ENCODE results near the gene ENTR1. TPM values are rescaled to one million over a fixed set of nuclear protein-coding genes. Genes with fewer than 3 reads are reported as not detected.
A peak's percentile ranks its signal among the peaks of the same experiment; 100 is the strongest.

ENTR1 gene
- total and polyA plus RNA-seq, 2 of the 13 experiments (the other 11 are each of a cell fraction or from before 2014, with no cell fraction given): 70.1 to 76.4 TPM

- FAIRE-seq (no peak), ATAC-seq (peak; percentile 53), DNase-seq (ENCODE audit: low spot score) (no peak)
- no peaks in the 10 kb centered on the region for H3K9me3 ChIP-seq (ENCODE audit: low read length)
- H2AFZ ChIP-seq (ENCODE audit: low read length): no peak overlapping the region
- BruUV-seq (replicated peaks): no TSS peak
- H3K36me3 ChIP-seq (replicated peaks in 1 of 2; ENCODE audit: control insufficient read depth in 1 of 2, insufficient read depth in 2 of 2, low read length in 2 of 2): no peaks in the 10 kb centered on the region
- 3% methylated on average over 16 of the region's 17 CpGs for WGBS (ENCODE audit: low lambda C conversion rate)
- H3K79me2 ChIP-seq (ENCODE audit: insufficient read depth, low read length): no peaks in the 10 kb centered on the region
- intact Hi-C loops (cut with micrococcal nuclease; ENCODE audit: unreplicated experiment) (loop anchor here (1.0 kb wide), 1 partner anchor 9 kb away; no protein-coding TSS in a partner anchor), in situ Hi-C loops (cut with HindIII; ENCODE audit: extremely low pct_ligation_motif_present, low pct_unique_long_range_greater_than_20kb) (no loop called here)
- H3K27me3 ChIP-seq (ENCODE audit: control insufficient read depth in 1 of 2, insufficient read depth in 2 of 2, low read length in 2 of 2): peaks cover 0 to 9% of the 10 kb centered on the region in 2 experiments; a peak in 2 of 5 replicates
- peak overlapping the region; percentile 90 for H3K4me2 ChIP-seq (ENCODE audit: low read depth, low read length)
- CTCF ChIA-PET (ENCODE audit: low intra/inter-chr PET ratio, low total read pairs): no interaction called here
- H4K20me1 ChIP-seq (ENCODE audit: insufficient read depth, low read length): no peaks in the 10 kb centered on the region
- H3K9ac ChIP-seq (ENCODE audit: insufficient read depth, low read depth, low read length): peak overlapping the region; percentile 26; the same call in 1 of the 2 replicates
- peaks cover 44% of the 10 kb centered on the region for H3K4me1 ChIP-seq (ENCODE audit: insufficient read depth, low read length)
- H3K4me3 ChIP-seq (replicated peaks in 1 of 3; ENCODE audit: insufficient read depth in 1 of 3, low read depth in 2 of 3, low read length in 3 of 3): peak overlapping the region in 2 of 3 experiments; percentile 26 to 67; a peak in 4 of 6 replicates
- POLR2A ChIA-PET: interaction anchor here (1.7 to 3.3 kb wide), 2 partner anchors 9 kb away, joined by 32 to 37 read pairs; partner anchors contain the start of gene DNLZ
- H3K27ac ChIP-seq (ENCODE audit: extremely low read length, insufficient read depth, low read length): no peak overlapping the region
- TF ChIP-seq ATF1 (CRISPR knock-in tag; IDR thresholded peaks at IDR 0.05): no peak
- no peak for TF ChIP-seq E2F2 (CRISPR knock-in tag; IDR thresholded peaks at IDR 0.05; ENCODE audit: borderline replicate concordance)
- no peak for TF ChIP-seq POGZ (CRISPR knock-in tag; IDR thresholded peaks at IDR 0.05)
- TF ChIP-seq DPF2 (CRISPR knock-in tag; IDR thresholded peaks at IDR 0.05; ENCODE audit: borderline replicate concordance, low read depth): no peak
- no peak for TF ChIP-seq ZSCAN22 (CRISPR knock-in tag; IDR thresholded peaks at IDR 0.05)
- no peak for TF ChIP-seq NFIC (IDR thresholded peaks at IDR 0.05; ENCODE audit: low read length)
- TF ChIP-seq ASH2L (IDR thresholded peaks at IDR 0.05; ENCODE audit: insufficient read length, low read depth, low read length): no peak
- no peak for TF ChIP-seq ZNF512B (CRISPR knock-in tag; IDR thresholded peaks at IDR 0.05; ENCODE audit: borderline replicate concordance)
- TF ChIP-seq CHD2 (IDR thresholded peaks at IDR 0.05; ENCODE audit: low read depth, low read length): no peak
- TF ChIP-seq ZNF501 (CRISPR knock-in tag; IDR thresholded peaks at IDR 0.05): 0 out of 2 replicates have a peak, but pooled peaks have one; percentile 12
- no peak for TF ChIP-seq REST (IDR thresholded peaks at IDR 0.05; ENCODE audit: borderline replicate concordance in 1 of 2, low read depth in 1 of 2, low read length in 2 of 2)
- no peak for TF ChIP-seq JUN (CRISPR knock-in tag; IDR thresholded peaks at IDR 0.05)
- no peak for TF ChIP-seq SNAPC2 (CRISPR knock-in tag; IDR thresholded peaks at IDR 0.05)
Observed at GRCh38 chr9:136354592-136355085, 55.8 kb downstream of the ENTR1 start.

Measured in HepG2 (cell line).